Activated CD4-positive, alpha-beta memory T cell treated with anti-CD3 and anti-CD28 coated beads for 36 hours (primary cell): ENCODE data around the gene CST9L. TPM values are rescaled to one million over a fixed set of nuclear protein-coding genes. Genes with fewer than 3 reads are reported as not detected.
"Not testable (repeated sequence)": the region's sequence is repeated elsewhere in the genome, so short reads cannot be mapped to it uniquely, and the experiment has no call there.

Source experiments
- CTCF ChIA-PET: fragments of 350-600 bp; sonication (Branson Sonifier 250); formaldehyde crosslinking; loops from one replicate; lab custom pipeline; 2021; ENCODE audit warnings: antibody characterized with exemption, inconsistent platforms; lab: Charles Lee
- POLR2A ChIA-PET: fragments of 350-600 bp; sonication (Branson Sonifier 250); formaldehyde crosslinking; loops from one replicate; lab custom pipeline; 2021; ENCODE audit warnings: antibody characterized with exemption; lab: Charles Lee
- DNase-seq: peaks from one replicate; pipeline ENCODE4 v3.0.0-alpha.2; 2020
- H3K27ac Mint-ChIP-seq: one replicate; pipeline ENCODE4 v1.8.0; 2021; ENCODE audit warnings: mixed read lengths
- H3K27me3 Mint-ChIP-seq: one replicate; pipeline ENCODE4 v1.8.0; 2021; ENCODE audit warnings: mixed read lengths
- H3K36me3 Mint-ChIP-seq: one replicate; pipeline ENCODE4 v1.8.0; 2021; ENCODE audit warnings: mixed read lengths
- H3K4me1 Mint-ChIP-seq: one replicate; pipeline ENCODE4 v1.8.0; 2021; ENCODE audit warnings: low read depth, mixed read lengths
- H3K4me3 Mint-ChIP-seq: one replicate; pipeline ENCODE4 v1.8.0; 2021; ENCODE audit warnings: mild to moderate bottlenecking, mixed read lengths
- H3K9me3 Mint-ChIP-seq: one replicate; pipeline ENCODE4 v1.8.0; 2021; ENCODE audit warnings: mixed read lengths
- intact Hi-C: fragments of 100-400 bp; cut with micrococcal nuclease; formaldehyde crosslinking; loops from one replicate; pipeline ENCODE4 v1.15.1; 2023
- total RNA-seq, 2 experiments: library from RNA; stranded (reverse); gene quantifications; one replicate each; pipeline ENCODE4 v1.2.3, GENCODE V29; 2021

The CST9L gene
- total RNA-seq, 2 experiments from 2014 or later: not detected

GRCh38 chr20:23584434-23585199, 16.3 kb upstream of the CST9L start:
- POLR2A ChIA-PET: no interaction called here
- H3K27me3 Mint-ChIP-seq: peaks cover 17% of the 10 kb centered on the region
- H3K36me3 Mint-ChIP-seq: no peaks in the 10 kb centered on the region
- no peaks in the 10 kb centered on the region for H3K4me1 Mint-ChIP-seq
- no peak overlapping the region for H3K4me3 Mint-ChIP-seq
- no peaks in the 10 kb centered on the region for H3K9me3 Mint-ChIP-seq
- no peak overlapping the region for H3K27ac Mint-ChIP-seq
- CTCF ChIA-PET: no interaction called here
- no peak for DNase-seq
- intact Hi-C loops: no loop called here

DNA sequence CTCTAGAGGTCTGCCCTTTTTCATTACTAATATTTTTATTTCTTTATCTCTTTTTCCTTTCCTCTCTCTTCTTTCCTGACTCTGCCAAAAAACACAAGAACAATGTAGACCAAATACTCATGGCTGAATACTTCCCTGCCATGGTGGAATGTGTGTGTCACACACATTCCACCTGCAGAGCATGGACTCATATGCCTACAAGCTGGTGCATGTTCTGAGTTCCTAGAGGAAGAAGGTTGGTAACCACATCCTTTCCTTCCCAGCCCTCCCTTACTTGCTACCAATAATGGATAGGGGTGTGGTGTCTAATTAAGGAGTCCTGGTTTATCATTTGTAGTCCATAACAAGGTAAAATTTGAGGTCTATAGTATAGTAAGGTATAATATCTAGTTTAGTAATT, 15.2 kb upstream of the CST9L start:
- H3K4me3 Mint-ChIP-seq: no peak overlapping the region
- ChIA-PET POLR2A (no interaction called here), CTCF (no interaction called here)
- intact Hi-C loops: no loop called here
- H3K4me1 Mint-ChIP-seq: no peaks in the 10 kb centered on the region
- peaks cover 17% of the 10 kb centered on the region for H3K27me3 Mint-ChIP-seq
- H3K36me3 Mint-ChIP-seq: no peaks in the 10 kb centered on the region
- no peak overlapping the region for H3K27ac Mint-ChIP-seq
- H3K9me3 Mint-ChIP-seq: no peaks in the 10 kb centered on the region
- DNase-seq: no peak

DNA sequence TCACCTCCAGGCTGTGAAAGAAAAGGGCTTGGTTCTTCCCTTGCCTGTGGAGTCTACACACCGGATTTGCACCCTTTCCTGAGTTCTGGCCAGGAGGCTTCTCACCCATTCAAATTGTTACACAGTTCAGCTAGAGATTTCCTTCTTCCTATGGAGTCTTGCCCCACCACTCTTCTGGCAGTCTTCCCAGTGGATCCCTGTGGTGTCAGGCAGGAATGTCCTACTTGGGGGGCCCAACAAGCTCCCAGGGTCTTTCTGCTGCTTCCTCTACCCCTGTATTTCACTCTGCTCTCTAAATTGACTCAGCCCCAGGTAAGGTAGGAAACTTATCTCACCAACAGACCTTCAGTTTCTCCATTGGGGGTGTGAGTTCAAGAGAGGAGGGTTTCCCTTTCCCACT, 14.0 kb upstream of the CST9L start:
- Mint-ChIP-seq H3K36me3 (no peaks in the 10 kb centered on the region), H3K27me3 (peaks cover 17% of the 10 kb centered on the region), H3K27ac (no peak overlapping the region), H3K4me3 (no peak overlapping the region), H3K9me3 (no peaks in the 10 kb centered on the region), H3K4me1 (no peaks in the 10 kb centered on the region)
- no peak for DNase-seq
- intact Hi-C loops: no loop called here
- POLR2A ChIA-PET: no interaction called here
- CTCF ChIA-PET: no interaction called here

DNA sequence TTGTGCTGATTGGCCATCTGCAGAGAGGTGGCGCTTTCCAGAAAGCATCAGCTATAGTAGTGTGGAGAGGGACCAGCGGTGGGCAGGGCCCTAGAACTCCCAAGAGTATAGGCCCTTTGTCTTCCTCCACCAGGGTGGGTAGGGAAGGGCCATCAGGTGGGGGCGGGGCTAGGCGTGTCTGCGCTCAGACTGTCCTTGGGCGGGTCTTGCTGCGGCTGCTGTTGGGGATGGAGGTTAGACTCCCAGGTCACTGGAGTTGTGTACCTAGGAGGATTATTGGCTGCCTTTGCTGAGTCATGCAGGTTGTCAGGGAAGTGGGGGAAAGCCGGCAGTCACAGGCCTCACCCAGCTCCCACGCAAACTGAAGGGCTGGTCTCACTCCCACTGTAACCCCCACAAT, 13.5 kb upstream of the CST9L start:
- POLR2A ChIA-PET, H3K4me3 Mint-ChIP-seq, H3K4me1 Mint-ChIP-seq, H3K36me3 Mint-ChIP-seq, intact Hi-C loops, H3K9me3 Mint-ChIP-seq, CTCF ChIA-PET, DNase-seq, H3K27ac Mint-ChIP-seq: not testable (repeated sequence)
- peaks cover 17% of the 10 kb centered on the region for H3K27me3 Mint-ChIP-seq

GRCh38 chr20:23574977-23575376, 6.7 kb upstream of the CST9L start:
- POLR2A ChIA-PET: no interaction called here

GRCh38 chr20:23570178-23570760, 2.0 kb upstream of the CST9L start:
- H3K4me3 Mint-ChIP-seq: no peak overlapping the region
- ChIA-PET CTCF (no interaction called here), POLR2A (no interaction called here)
- no peak overlapping the region for H3K27ac Mint-ChIP-seq
- peaks cover 1% of the 10 kb centered on the region for H3K27me3 Mint-ChIP-seq
- no peaks in the 10 kb centered on the region for H3K36me3 Mint-ChIP-seq
- no peak for DNase-seq
- intact Hi-C loops: no loop called here
- no peaks in the 10 kb centered on the region for H3K9me3 Mint-ChIP-seq
- no peaks in the 10 kb centered on the region for H3K4me1 Mint-ChIP-seq

More at GRCh38 chr20:23574977-23575376, 6.7 kb upstream of the CST9L start:
- Mint-ChIP-seq H3K4me1 (no peaks in the 10 kb centered on the region), H3K36me3 (no peaks in the 10 kb centered on the region), H3K27ac (no peak overlapping the region), H3K9me3 (no peaks in the 10 kb centered on the region), H3K4me3 (no peak overlapping the region), H3K27me3 (peaks cover 3% of the 10 kb centered on the region)
- DNase-seq: no peak
- intact Hi-C loops: no loop called here
- CTCF ChIA-PET: no interaction called here

- H3K27me3 Mint-ChIP-seq: peaks cover 4% of the 10 kb centered on the region
- POLR2A ChIA-PET: no interaction called here
- CTCF ChIA-PET: no interaction called here
- no peaks in the 10 kb centered on the region for H3K36me3 Mint-ChIP-seq
- no peak for DNase-seq
- H3K4me3 Mint-ChIP-seq: no peak overlapping the region
- no peak overlapping the region for H3K27ac Mint-ChIP-seq
- no peaks in the 10 kb centered on the region for H3K4me1 Mint-ChIP-seq
- intact Hi-C loops: no loop called here
- no peaks in the 10 kb centered on the region for H3K9me3 Mint-ChIP-seq
Observed at GRCh38 chr20:23569570-23569969, 1.3 kb upstream of the CST9L start.

DNA sequence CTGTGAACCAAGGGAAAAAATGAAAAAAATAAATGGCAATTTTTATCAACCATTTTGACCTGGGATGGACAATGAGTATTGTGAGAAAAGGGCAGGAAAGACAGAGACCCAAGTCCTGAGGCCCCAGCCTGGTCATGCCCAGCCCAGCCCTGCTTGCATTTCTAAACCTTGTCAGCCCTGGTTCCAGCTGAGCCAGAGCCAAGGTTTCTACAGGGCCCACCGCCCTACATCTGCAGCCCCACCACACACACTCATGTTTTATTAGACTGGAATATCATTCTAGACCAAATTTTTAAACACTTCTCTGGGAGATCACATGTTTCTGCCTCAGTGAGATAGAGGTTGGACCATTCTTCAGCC, 667 bp upstream of the CST9L start:
- DNase-seq: no peak
- Mint-ChIP-seq H3K4me3 (no peak overlapping the region), H3K27ac (no peak overlapping the region), H3K36me3 (no peaks in the 10 kb centered on the region), H3K9me3 (no peaks in the 10 kb centered on the region), H3K4me1 (no peaks in the 10 kb centered on the region), H3K27me3 (peaks cover 9% of the 10 kb centered on the region)
- CTCF ChIA-PET: no interaction called here
- POLR2A ChIA-PET: no interaction called here
- intact Hi-C loops: no loop called here

- DNase-seq: no peak
- Mint-ChIP-seq H3K27me3 (peaks cover 9% of the 10 kb centered on the region), H3K36me3 (no peaks in the 10 kb centered on the region), H3K27ac (no peak overlapping the region), H3K4me1 (no peaks in the 10 kb centered on the region), H3K4me3 (no peak overlapping the region), H3K9me3 (peaks cover 14% of the 10 kb centered on the region)
- CTCF ChIA-PET: no interaction called here
- intact Hi-C loops: no loop called here
- POLR2A ChIA-PET: no interaction called here
Observed at GRCh38 chr20:23566199-23566932, 1.9 kb downstream of the CST9L start.

- intact Hi-C loops: no loop called here
- ChIA-PET CTCF (interaction anchor here (0.6 kb wide), 1 partner anchor 12 kb away, joined by 3 read pairs; no protein-coding TSS in a partner anchor), POLR2A (no interaction called here)
- H3K36me3 Mint-ChIP-seq: no peaks in the 10 kb centered on the region
- peaks cover 14% of the 10 kb centered on the region for H3K9me3 Mint-ChIP-seq
- no peak overlapping the region for H3K4me3 Mint-ChIP-seq
- DNase-seq: no peak
- H3K27me3 Mint-ChIP-seq: peaks cover 9% of the 10 kb centered on the region
- no peaks in the 10 kb centered on the region for H3K4me1 Mint-ChIP-seq
- H3K27ac Mint-ChIP-seq: no peak overlapping the region
Observed at GRCh38 chr20:23565503-23566045, 2.7 kb downstream of the CST9L start.

DNA sequence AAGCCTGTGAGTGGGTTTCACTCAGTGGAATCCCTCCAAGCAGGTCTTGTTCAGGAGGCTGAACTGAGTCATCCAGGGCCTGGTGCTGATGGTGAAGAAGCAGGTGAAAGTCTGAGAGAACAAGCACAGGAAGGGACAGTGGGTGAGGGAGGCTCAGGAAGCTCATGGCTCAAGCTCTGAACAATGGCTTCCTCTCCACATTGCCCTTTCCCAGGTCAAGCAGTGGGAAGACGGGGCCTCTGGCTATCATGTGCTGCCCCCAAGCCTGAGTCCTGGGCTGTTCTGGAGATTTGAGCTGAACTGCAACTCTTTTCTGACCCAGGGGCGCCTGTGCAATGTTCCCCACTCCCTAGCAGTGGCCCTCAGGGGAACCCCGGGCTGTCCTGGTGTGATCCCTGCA, 3.4 kb downstream of the CST9L start:
- H3K27ac Mint-ChIP-seq: no peak overlapping the region
- CTCF ChIA-PET: interaction anchor here (0.6 kb wide), 1 partner anchor 13 kb away, joined by 3 read pairs; no protein-coding TSS in a partner anchor
- POLR2A ChIA-PET: no interaction called here
- no peak overlapping the region for H3K4me3 Mint-ChIP-seq
- H3K36me3 Mint-ChIP-seq: no peaks in the 10 kb centered on the region
- no peak for DNase-seq
- H3K4me1 Mint-ChIP-seq: no peaks in the 10 kb centered on the region
- H3K9me3 Mint-ChIP-seq: peaks cover 16% of the 10 kb centered on the region
- peaks cover 9% of the 10 kb centered on the region for H3K27me3 Mint-ChIP-seq
- intact Hi-C loops: no loop called here

DNA sequence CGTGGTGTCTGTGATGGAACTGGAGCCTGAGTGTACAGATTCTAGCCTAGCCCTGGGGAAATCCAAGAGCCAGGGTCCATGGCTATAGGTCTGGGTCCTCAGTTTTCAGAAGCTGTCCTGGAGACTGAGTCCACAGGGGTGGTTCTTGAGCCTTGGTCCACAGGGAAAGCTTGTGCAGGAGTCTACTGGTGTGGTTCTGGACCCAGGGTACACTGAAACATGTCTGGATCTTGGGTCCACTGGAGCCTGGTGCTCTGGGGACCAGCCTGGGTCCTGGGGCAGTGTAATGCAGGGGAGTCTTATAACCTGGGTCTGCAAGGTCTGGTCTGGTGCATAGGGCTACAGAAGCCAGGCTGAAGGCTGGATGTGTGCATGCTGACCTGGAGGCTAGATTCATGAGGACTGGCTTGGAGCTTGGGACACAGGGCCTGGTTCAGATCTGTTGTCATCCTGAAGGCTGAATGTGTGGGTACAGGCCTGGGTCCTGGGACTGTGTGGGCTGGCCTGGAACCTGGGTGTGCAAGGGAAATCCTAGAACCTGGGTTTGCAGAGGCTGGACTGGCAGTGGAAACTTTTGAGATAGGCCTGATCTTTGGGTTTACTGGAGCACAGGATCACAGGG, 5.5 kb downstream of the CST9L start:
- Mint-ChIP-seq H3K9me3 (peaks cover 19% of the 10 kb centered on the region), H3K4me3 (no peak overlapping the region), H3K27me3 (peaks cover 9% of the 10 kb centered on the region), H3K36me3 (no peaks in the 10 kb centered on the region), H3K27ac (no peak overlapping the region), H3K4me1 (no peaks in the 10 kb centered on the region)
- ChIA-PET POLR2A (no interaction called here), CTCF (no interaction called here)
- intact Hi-C loops: no loop called here
- DNase-seq: no peak
